Stimulated activated CD4-positive, alpha-beta T cell treated with anti-CD3 and anti-CD28 coated beads, Interleukin-15, amount 100 ng/mL, for 24 hours (primary cell): ENCODE measurements around the gene C9orf72.
A peak's percentile ranks its signal among the peaks of the same experiment; 100 is the strongest.
"Not testable (repeated sequence)": the region's sequence is repeated elsewhere in the genome, so short reads cannot be mapped to it uniquely, and the experiment has no call there.

Experiments
- DNase-seq: peaks from one replicate; pipeline ENCODE4 v3.0.0-alpha.2; 2020

Gene C9orf72

DNA sequence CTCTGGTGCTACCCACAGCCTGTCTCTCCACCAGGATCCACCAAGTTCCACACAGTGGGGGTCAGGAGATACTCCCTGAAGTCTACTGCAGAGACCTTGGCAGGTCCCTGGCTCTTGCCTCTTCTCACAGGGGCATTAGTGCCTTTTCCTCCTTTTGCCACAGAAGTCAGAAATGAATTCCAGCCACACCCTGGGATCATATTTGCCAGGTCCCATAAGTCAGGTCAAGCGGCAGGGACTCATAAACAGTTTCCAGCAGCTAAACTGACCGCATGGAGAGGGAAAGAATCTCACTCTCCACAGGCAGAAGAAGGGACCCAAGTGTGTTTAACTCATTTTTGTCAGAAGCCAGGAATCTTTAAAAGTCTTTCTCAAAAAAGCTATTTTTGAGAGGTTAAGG, 62.5 kb downstream of the C9orf72 start:
- DNase-seq = no peak

GRCh38 chr9:27506981-27507380, 66.3 kb downstream of the C9orf72 start:
- no peak for DNase-seq

- peak; percentile 17 for DNase-seq
These were observed 67.5 kb downstream of the C9orf72 start for GRCh38 chr9:27505744-27506161.

DNA sequence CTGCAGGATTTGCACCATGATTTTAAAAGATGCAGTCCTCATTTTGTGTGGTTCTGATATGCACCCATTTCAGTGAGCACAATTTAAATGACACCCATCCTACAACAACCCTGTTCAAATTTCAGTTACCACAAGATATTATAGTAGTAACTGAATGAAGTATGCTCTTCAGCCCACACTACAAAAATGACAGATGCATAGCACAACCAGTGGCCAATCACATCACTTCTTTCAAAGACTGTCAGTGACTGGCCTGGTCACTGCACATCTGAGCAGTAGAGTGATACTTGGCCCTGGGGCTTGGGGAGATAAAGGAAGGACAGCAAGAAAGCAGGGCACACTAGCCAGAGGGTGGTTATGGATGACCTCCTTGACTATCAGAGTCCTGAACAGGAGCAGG, 69.0 kb downstream of the C9orf72 start:
- DNase-seq = no peak

DNA sequence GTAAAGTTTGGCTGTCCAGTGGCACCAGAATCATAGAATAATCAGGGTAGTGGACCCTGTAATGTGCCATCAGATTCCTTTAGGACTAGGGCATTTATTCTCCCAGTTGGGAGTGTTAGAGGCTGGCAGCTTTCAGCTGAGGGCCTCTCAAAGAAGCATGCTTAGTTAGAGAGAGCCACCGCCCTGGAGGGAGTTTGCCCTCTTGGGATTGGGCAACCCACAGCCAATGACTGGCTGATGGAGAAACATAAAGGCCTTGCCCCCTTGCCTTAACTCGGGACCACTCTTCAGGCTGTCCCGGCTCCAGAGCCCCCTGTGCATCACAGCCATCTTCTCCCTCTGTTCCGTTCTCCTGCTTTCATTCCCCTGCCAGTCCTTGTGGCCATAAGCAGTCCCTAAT, 69.7 kb downstream of the C9orf72 start:
- no peak for DNase-seq

GRCh38 chr9:27500902-27501301, 72.4 kb downstream of the C9orf72 start:
- not testable (repeated sequence) for DNase-seq

GRCh38 chr9:27499451-27499850, 73.8 kb downstream of the C9orf72 start:
- no peak for DNase-seq

DNA sequence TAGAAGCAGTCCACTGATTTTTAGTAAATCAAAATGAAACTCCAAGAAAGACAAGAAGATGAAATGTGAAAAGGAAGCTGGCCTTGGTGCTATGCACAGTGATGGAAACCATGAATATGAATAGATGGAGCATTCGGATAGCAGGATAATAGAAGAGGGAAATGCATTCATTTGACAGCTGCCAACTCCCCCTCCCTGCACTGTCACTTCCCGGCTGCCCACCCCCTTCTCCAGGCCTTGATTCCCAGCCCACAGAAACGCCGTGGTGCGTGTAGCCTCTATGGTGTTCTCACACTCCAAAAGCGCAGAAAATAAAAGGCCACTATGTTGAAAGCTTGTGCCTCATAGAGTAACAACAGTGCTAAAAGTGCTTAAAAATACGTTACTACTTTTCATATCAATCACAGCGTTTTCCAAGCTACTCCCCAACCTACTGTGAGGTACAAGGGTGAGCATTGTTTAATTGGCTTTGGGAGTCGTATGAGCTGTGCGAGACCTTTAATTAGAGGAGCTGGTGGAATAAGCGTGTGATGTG, 75.3 kb downstream of the C9orf72 start:
- no peak for DNase-seq
